GM21717 (cell line): ENCODE results near the gene CPLX4.
A peak's percentile ranks its signal among the peaks of the same experiment; 100 is the strongest.

ENCODE experiments used
- ATAC-seq: cut with Tn5 transposase; IDR thresholded peaks from one replicate; pipeline ENCODE4 v1.9.1; 2021; ENCODE audit warnings: mild to moderate bottlenecking, moderate library complexity; ENCODE audit not compliant: unreplicated experiment

The CPLX4 gene

DNA sequence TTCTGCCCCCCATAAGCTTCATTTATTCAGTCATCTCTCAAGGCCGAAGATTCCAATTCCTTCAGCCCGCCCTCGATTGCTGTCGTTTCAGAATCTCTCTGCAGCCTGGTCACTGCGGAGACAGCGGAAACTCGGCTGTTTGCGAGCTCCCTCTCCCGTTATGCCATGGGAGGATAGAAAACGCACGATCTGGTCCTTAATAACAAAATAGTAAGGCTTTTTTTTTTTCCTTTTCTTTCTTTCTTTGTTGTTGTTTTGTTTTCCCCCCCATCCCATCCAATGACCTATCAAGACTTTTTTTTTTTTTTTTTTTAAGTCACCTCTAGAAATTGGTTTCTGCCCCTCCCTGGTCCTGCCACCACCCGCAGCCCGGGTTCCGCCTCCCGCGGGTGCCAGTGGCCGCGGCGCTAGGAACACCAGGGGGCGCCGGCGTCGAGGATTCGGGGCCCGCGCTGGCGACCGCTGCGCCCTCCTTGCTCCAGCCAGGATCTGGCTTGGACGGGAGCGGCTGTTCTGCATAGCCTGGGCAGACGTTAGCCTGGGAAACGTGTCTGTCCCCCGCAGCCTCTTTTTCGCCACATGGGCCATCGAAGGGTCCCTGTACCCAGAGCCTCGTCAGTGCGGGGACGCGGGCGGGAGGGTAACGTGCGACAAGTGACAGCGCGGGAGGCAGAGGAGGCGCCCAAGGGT lies 10.1 kb downstream of the CPLX4 start:
- ATAC-seq = peak; percentile 81

GRCh38 chr18:59306640-59307039 lies 11.8 kb downstream of the CPLX4 start:
- no peak for ATAC-seq

DNA sequence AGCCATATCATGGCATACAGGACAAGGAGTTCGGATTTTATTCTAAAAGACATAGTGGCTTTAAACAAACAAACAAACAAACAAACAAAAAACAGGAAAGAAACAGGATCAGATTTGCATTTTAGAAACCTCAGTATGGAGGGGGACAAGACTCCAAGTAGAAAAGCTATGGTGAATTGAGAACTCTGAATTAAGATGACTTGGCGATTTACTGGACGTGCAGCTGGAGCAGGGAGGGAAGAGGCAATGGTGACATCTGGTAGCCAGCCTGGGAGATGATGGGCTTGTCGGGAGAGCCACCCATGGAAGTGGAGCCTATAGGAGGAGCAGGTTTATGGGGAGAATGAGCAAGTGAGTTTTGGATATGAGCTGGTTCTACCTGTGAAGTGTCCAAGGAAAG lies 13.2 kb downstream of the CPLX4 start:
- no peak for ATAC-seq

DNA sequence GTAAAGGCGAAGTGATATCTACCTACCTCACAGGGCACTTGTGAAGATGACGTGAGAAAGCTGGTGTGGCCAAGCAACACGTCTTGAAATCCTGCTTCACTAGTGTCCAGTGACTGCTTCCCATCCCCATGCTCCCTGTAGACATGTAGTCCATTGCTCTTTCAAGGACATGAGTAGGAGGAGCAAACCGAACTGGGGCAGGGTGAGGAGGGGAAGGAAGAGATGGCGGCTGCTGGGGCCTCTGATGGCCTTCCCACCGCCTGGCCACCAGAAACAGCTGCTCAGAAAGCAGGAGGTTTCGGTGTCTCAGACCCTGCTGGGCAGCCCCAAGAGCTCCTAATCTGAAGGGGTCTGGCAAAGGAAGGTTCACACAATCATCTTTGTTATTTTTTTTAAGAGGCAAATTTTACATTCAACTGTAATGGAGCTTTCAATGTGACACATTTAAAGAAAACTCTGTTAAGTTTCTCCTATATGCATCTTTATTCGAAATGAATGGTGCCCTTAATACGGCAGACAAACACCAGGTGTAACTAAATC lies 14.7 kb downstream of the CPLX4 start:
- ATAC-seq = no peak

DNA sequence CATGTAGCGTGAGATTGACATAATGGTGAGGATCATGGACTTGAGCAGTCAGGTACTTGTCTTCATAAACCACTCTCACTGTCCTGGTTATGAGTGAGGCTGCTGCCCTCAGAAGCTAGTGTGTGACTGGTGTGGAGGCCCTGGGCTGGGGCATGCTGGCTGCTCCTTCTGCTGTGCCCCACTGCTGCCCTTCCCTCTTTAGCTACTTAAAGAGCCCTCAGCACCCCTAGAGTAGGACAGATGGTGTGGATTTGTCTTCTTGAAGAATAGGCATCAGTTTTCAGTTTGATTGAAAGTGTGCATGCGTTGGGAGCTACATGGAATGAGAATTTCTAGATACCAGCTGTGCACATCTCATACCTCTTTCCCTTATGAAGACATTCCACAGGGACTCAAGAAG lies 15.4 kb downstream of the CPLX4 start:
- no peak for ATAC-seq

GRCh38 chr18:59301929-59302328 lies 16.5 kb downstream of the CPLX4 start:
- ATAC-seq = no peak

- ATAC-seq = no peak
Measured at GRCh38 chr18:59300676-59301285, 17.7 kb downstream of the CPLX4 start.

GRCh38 chr18:59298871-59299270 lies 19.6 kb downstream of the CPLX4 start:
- no peak for ATAC-seq

DNA sequence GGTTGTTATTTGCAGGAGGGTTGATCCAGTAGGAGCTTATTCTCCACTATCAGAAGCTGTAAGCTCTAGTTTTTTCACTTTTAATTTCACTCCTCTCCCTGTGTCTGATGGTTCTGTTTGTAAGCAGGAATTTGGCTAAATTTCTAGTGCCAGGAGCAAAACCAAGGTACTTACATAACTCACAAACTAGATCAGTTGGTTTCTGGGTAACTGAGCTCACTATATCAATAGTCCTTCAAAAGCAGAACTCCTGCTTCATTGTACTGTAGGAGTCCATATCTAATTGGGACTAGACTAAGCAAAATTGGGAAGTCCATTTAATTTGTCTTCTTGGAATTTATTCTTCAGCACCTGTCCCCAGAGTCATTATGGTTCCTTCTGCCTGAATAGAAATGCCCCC lies 25.1 kb downstream of the CPLX4 start:
- ATAC-seq = no peak

DNA sequence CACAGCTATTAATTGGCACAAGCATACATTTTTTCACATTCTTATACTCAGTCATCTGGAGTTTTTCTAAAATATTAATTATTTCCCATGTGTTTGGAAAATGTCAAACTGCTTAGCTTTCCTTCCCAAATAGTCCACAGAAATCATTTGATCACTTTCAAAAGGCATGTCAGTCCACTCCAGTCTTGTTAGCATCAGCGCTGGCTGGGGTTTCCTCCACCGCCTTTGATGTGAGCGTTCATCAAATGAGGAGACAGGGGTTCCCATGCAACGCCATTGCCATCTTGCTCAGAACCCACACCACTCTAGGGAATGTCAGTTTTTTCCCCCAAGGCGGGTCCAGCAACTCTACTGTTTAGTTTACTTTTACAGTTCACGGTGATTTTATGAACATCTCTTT lies 32.1 kb downstream of the CPLX4 start:
- ATAC-seq = no peak

GRCh38 chr18:59282341-59282740 lies 36.1 kb downstream of the CPLX4 start:
- ATAC-seq = no peak

DNA sequence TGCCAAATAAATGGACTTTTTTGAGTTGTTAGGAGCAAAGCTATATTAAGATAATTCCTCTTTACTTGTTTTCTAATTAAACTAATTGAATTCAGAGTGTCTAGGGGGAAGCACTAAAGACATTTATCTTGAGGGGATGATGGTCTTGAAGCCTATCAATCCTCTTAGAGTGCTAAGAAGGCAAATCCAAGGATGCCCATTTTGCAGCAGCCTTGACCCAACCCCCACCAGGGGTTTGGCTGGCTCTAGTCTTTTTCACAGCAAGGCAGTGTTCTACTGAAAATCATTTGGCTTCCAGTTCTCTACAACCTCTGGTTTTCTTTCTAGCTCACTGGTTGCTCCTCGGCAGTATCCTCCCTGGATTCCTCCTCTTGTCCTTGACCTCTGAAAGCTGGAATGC lies 38.7 kb downstream of the CPLX4 start:
- no peak for ATAC-seq

- no peak for ATAC-seq
Measured at GRCh38 chr18:59279193-59279592, 39.3 kb downstream of the CPLX4 start.

GRCh38 chr18:59278793-59279192 lies 39.7 kb downstream of the CPLX4 start:
- ATAC-seq = no peak

- no peak for ATAC-seq
Measured at GRCh38 chr18:59276047-59276446, 42.4 kb downstream of the CPLX4 start.

DNA sequence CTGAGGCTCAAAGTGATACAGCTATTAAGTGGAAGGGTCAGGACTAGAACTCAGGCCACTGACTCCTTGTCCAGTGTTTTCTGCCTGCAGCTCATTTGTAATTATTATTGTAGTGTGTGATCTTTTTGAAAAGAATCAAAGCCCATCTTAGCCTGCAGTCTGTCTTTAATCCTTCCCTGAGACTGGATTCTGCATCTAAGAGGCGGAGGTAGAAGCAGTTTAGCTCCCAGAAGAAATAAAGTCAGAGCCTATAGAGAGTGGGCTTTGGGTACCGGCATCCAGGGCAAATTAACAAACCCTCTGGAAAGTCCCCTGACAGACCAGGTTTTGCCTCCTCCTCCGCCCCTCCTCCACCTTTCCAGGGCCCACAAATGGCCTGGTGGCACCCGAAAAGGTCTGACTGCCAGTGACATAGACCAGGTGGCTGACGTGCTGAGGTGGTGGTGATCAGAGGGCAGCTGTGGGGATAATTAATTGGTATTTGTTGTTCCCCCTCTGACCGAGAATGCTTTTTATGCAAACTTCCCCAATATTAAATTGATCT lies 43.0 kb downstream of the CPLX4 start:
- ATAC-seq = no peak

- no peak for ATAC-seq
Measured at GRCh38 chr18:59274533-59274928, 43.9 kb downstream of the CPLX4 start.

GRCh38 chr18:59273759-59274532 lies 44.5 kb downstream of the CPLX4 start:
- no peak for ATAC-seq

GRCh38 chr18:59272891-59273758 lies 45.3 kb downstream of the CPLX4 start, which contains the start of gene RAX:
RAX (minus strand) TSS chr18:59273454; CDS start chr18:59273206, 248 bp downstream.
- no peak for ATAC-seq

DNA sequence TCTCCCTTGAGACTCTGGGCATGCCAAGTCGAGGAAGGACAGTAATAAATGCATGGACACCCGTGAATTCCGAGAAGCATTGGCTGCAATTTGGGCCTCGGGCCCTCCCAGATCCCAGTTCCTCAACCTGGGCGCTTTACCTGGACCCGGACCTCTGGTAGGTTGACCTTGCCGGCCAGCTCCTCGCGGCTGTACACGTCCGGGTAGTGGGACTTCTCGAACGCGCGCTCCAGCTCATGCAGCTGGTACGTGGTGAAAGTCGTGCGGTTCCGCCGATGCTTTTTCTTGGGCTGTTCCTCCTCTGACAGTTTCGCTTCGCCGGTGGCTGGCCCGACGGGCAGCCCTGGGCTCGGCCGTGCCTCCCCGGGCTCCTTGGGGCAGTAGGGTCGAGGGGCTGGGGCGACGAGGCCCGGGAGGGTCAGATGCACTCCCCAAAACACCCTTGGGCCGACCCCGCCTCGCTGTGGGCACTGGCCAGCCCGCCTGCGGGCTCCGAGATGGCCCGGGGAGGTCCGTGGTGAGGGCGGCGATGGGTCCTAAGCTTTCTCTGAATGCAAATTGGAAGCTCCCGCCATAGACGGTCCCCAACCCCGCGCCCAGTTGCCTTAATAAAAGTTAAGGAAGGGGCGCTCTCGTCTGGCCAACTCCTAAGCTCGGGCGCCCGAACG lies 46.1 kb downstream of the CPLX4 start:
- ATAC-seq = no peak
